Panc1 (cell line): ENCODE measurements around the gene RYR3. TPM values are rescaled to one million over a fixed set of nuclear protein-coding genes. Genes with fewer than 3 reads are reported as not detected.

Experiments
- ATAC-seq: fragments of 200-7000 bp; cut with Tn5 transposase; 2 replicates; pipeline ENCODE4 v1.9.1; 2020; ENCODE audit warnings: mild to moderate bottlenecking, moderate library complexity
- BruUV-seq: library from RNA; stranded (reverse); fragments of 400-500 nt; replicated peaks from 2 replicates; lab custom pipeline; 2021; lab: Mats Ljungman, UMichigan
- CTCF ChIA-PET: fragments of 300-600 bp; sonication (Branson Sonifier 250); formaldehyde crosslinking; loops from one replicate; lab custom pipeline; 2022; ENCODE audit warnings: antibody characterized with exemption; lab: Charles Lee
- POLR2A ChIA-PET: fragments of 300-600 bp; sonication (Branson Sonifier 250); formaldehyde crosslinking; loops from one replicate; lab custom pipeline; 2022; ENCODE audit warnings: antibody characterized with exemption; lab: Charles Lee
- DNase-seq: peaks from one replicate; pipeline ENCODE4 v3.0.0-alpha.2; 2010; ENCODE audit warnings: low read depth, low spot score
- H3K27ac ChIP-seq: 2 replicates; pipeline ENCODE4 v1.5.1; 2011; ENCODE audit warnings: mild to moderate bottlenecking, low read length, inconsistent platforms
- H3K27me3 ChIP-seq: fragments of 200-500 bp; sonication (Bioruptor generic); 2 replicates; pipeline ENCODE4 v1.6.0; 2014; ENCODE audit warnings: low read length, inconsistent platforms; ENCODE audit not compliant: control insufficient read depth, insufficient read depth
- H3K36me3 ChIP-seq: fragments of 200-500 bp; sonication (Bioruptor generic); 2 replicates; pipeline ENCODE4 v1.5.1; 2014; ENCODE audit warnings: inconsistent platforms, mild to moderate bottlenecking, low read length, moderate library complexity; ENCODE audit not compliant: control insufficient read depth, insufficient read depth
- H3K4me1 ChIP-seq: 2 replicates; pipeline ENCODE4 v1.5.1; 2011; ENCODE audit warnings: inconsistent platforms, mild to moderate bottlenecking, low read length, moderate library complexity; ENCODE audit not compliant: control insufficient read depth, insufficient read depth
- H3K4me3 ChIP-seq, 2 experiments: 2 replicates each; pipeline ENCODE4 v1.5.1; 2011 to 2012; ENCODE audit warnings: low read depth in 2 of 2, low read length in 2 of 2, mild to moderate bottlenecking in 2 of 2, inconsistent platforms in 1 of 2, moderate library complexity in 1 of 2
- H3K9me3 ChIP-seq: fragments of 200-500 bp; sonication (Bioruptor generic); 2 replicates; pipeline ENCODE4 v1.5.1; 2014; ENCODE audit warnings: low read depth, mild to moderate bottlenecking, inconsistent platforms, low read length, moderate library complexity; ENCODE audit not compliant: control insufficient read depth, insufficient read depth
- CTCF ChIP-seq: fragments of 450-650 bp; IDR thresholded peaks from 2 replicates; pipeline ENCODE4 v1.5.1; 2017; ENCODE audit warnings: mild to moderate bottlenecking
- POLR2AphosphoS5 ChIP-seq: IDR thresholded peaks from 2 replicates; pipeline ENCODE4 v1.6.1; 2012; ENCODE audit warnings: mild to moderate bottlenecking, low read depth, low read length, moderate library complexity
- REST ChIP-seq, 2 experiments: IDR thresholded peaks; 2 replicates each; pipeline ENCODE4 v1.6.1; 2011 to 2012; ENCODE audit warnings: low read depth in 2 of 2, control low read depth in 1 of 2, low read length in 1 of 2, mild to moderate bottlenecking in 1 of 2, moderate library complexity in 1 of 2; ENCODE audit not compliant: insufficient read depth in 1 of 2
- SIN3A ChIP-seq: IDR thresholded peaks from 2 replicates; pipeline ENCODE4 v1.6.1; 2012; ENCODE audit warnings: low read depth, mild to moderate bottlenecking, low read length, moderate library complexity, borderline replicate concordance; ENCODE audit not compliant: insufficient read depth
- TCF7L2 ChIP-seq: IDR thresholded peaks from 2 replicates; pipeline ENCODE4 v1.6.1; 2011; ENCODE audit warnings: mild to moderate bottlenecking, low read depth, low read length, inconsistent platforms
- in situ Hi-C: cut with HindIII; loops from 2 replicates; pipeline ENCODE4 v1.10.0; 2016; ENCODE audit warnings: low sequenced_read_pairs, low pct_unique_long_range_greater_than_20kb
- intact Hi-C: fragments of 100-400 bp; cut with micrococcal nuclease; formaldehyde crosslinking; loops from one replicate; pipeline ENCODE4 v1.10.0; 2022; ENCODE audit not compliant: unreplicated experiment
- total RNA-seq: library from RNA; stranded (reverse); gene quantifications from one replicate; pipeline ENCODE4 v1.2.1, GENCODE V29; 2021; ENCODE audit not compliant: unreplicated experiment

The RYR3 gene
- total RNA-seq, 1 experiment from 2014 or later, result not detected

- no peak overlapping the region for H3K4me3 ChIP-seq
- H3K9me3 ChIP-seq, result no peaks in the 10 kb centered on the region
- no peaks in the 10 kb centered on the region for H3K4me1 ChIP-seq
- DNase-seq, result no peak
- intact Hi-C loops, result no loop called here
- BruUV-seq, result no TSS peak
- no peak overlapping the region for H3K27ac ChIP-seq
- in situ Hi-C loops, result no loop called here
- H3K36me3 ChIP-seq, result no peaks in the 10 kb centered on the region
- TF ChIP-seq SIN3A (no peak), REST (IDR thresholded peaks at IDR 0.05; ENCODE audit: insufficient read depth in 1 of 2, low read depth in 2 of 2, low read length in 1 of 2) (no peak), TCF7L2 (no peak), CTCF (no peak), POLR2AphosphoS5 (no peak)
- ATAC-seq, result no peak
- peaks cover 1% of the 10 kb centered on the region; the same call in 1 of the 2 replicates for H3K27me3 ChIP-seq
- CTCF ChIA-PET, result no interaction called here
- POLR2A ChIA-PET, result no interaction called here
Measured at GRCh38 chr15:33534642-33535041, 223.9 kb downstream of the RYR3 start.

GRCh38 chr15:33535135-33535534 lies 224.4 kb downstream of the RYR3 start:
- in situ Hi-C loops, result no loop called here
- H3K9me3 ChIP-seq, result no peaks in the 10 kb centered on the region
- H3K27ac ChIP-seq, result no peak overlapping the region
- H3K4me3 ChIP-seq, result no peak overlapping the region
- BruUV-seq, result no TSS peak
- ChIA-PET CTCF (no interaction called here), POLR2A (no interaction called here)
- ATAC-seq (no peak), DNase-seq (no peak)
- H3K36me3 ChIP-seq, result no peaks in the 10 kb centered on the region
- H3K27me3 ChIP-seq, result no peaks in the 10 kb centered on the region; the same call in 1 of the 2 replicates
- intact Hi-C loops, result no loop called here
- H3K4me1 ChIP-seq, result no peaks in the 10 kb centered on the region
- no peak for TF ChIP-seq CTCF
- TF ChIP-seq SIN3A, result no peak
- no peak for TF ChIP-seq TCF7L2
- TF ChIP-seq REST (IDR thresholded peaks at IDR 0.05; ENCODE audit: insufficient read depth in 1 of 2, low read depth in 2 of 2, low read length in 1 of 2), result no peak
- no peak for TF ChIP-seq POLR2AphosphoS5
